ENCODE results near the gene FMN1.

- TF ChIP-seq POLR2A (IDR thresholded peaks at IDR 0.05) = no peak
- TF ChIP-seq, protein P1, sequence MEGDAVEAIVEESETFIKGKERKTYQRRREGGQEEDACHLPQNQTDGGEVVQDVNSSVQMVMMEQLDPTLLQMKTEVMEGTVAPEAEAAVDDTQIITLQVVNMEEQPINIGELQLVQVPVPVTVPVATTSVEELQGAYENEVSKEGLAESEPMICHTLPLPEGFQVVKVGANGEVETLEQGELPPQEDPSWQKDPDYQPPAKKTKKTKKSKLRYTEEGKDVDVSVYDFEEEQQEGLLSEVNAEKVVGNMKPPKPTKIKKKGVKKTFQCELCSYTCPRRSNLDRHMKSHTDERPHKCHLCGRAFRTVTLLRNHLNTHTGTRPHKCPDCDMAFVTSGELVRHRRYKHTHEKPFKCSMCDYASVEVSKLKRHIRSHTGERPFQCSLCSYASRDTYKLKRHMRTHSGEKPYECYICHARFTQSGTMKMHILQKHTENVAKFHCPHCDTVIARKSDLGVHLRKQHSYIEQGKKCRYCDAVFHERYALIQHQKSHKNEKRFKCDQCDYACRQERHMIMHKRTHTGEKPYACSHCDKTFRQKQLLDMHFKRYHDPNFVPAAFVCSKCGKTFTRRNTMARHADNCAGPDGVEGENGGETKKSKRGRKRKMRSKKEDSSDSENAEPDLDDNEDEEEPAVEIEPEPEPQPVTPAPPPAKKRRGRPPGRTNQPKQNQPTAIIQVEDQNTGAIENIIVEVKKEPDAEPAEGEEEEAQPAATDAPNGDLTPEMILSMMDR (IDR thresholded peaks at IDR 0.05) = no peak
Measured at GRCh38 chr15:32757426-32757825, 437.1 kb downstream of the FMN1 start.

Data from body of pancreas (tissue), 4 donors.